GM21526 (cell line): ENCODE results near the gene LRRC8A.
"Not testable (repeated sequence)": the region's sequence is repeated elsewhere in the genome, so short reads cannot be mapped to it uniquely, and the experiment has no call there.

Source experiments
- ATAC-seq: cut with Tn5 transposase; IDR thresholded peaks from one replicate; pipeline ENCODE4 v1.9.1; 2021; ENCODE audit warnings: moderate library complexity; ENCODE audit not compliant: unreplicated experiment, low FRiP score

LRRC8A gene

GRCh38 chr9:128946571-128947276 is 64.8 kb downstream of the LRRC8A start:
- no peak for ATAC-seq

GRCh38 chr9:128947277-128947526 is 65.3 kb downstream of the LRRC8A start:
- ATAC-seq: no peak

- peak; percentile 64 for ATAC-seq
Observed at GRCh38 chr9:128947527-128948301, 65.8 kb downstream of the LRRC8A start, which contains the start of the genes DOLK and NUP188. TSS of gene DOLK (minus strand) at chr9:128947603. CDS start at chr9:128947303, 300 bp downstream. TSS of gene NUP188 (plus strand) at chr9:128947699. CDS start at chr9:128947720, 21 bp downstream.

- ATAC-seq: not testable (repeated sequence)
Observed at GRCh38 chr9:128961403-128961802, 79.5 kb downstream of the LRRC8A start.
